Neural progenitor cell (in vitro differentiated cells): Measurements from ENCODE around the gene AIFM3. TPM values are rescaled to one million over a fixed set of nuclear protein-coding genes. Genes with fewer than 3 reads are reported as not detected.
A peak's percentile ranks its signal among the peaks of the same experiment; 100 is the strongest.

Experiments used
- DNase-seq: peaks from one replicate; pipeline ENCODE4 v3.0.0-alpha.2; 2016; ENCODE audit warnings: low spot score
- H2AFZ ChIP-seq: fragments of 200-600 bp; sonication (generic); replicated peaks from 2 replicates; pipeline ENCODE4 v1.6.1; 2016; ENCODE audit warnings: antibody characterized with exemption
- H3F3A ChIP-seq: fragments of 200-600 bp; sonication (generic); 2 replicates; pipeline ENCODE4 v1.6.1; 2016; ENCODE audit warnings: antibody characterized with exemption, low read depth
- H3K27ac ChIP-seq: fragments of 200-600 bp; sonication (generic); 2 replicates; pipeline ENCODE4 v1.5.1; 2016; ENCODE audit warnings: mild to moderate bottlenecking
- H3K27me3 ChIP-seq: fragments of 200-600 bp; sonication (generic); 2 replicates; pipeline ENCODE4 v1.6.1; 2016; ENCODE audit warnings: mild to moderate bottlenecking, moderate library complexity
- H3K36me3 ChIP-seq: fragments of 200-600 bp; sonication (generic); 2 replicates; pipeline ENCODE4 v1.5.1; 2016
- H3K4me1 ChIP-seq: fragments of 200-600 bp; sonication (generic); 2 replicates; pipeline ENCODE4 v1.6.1; 2016; ENCODE audit warnings: mixed run types
- H3K4me2 ChIP-seq: fragments of 200-600 bp; sonication (generic); 2 replicates; pipeline ENCODE4 v1.6.1; 2016
- H3K4me3 ChIP-seq: fragments of 200-600 bp; sonication (generic); 2 replicates; pipeline ENCODE4 v1.5.1; 2016
- H3K79me2 ChIP-seq: fragments of 200-600 bp; sonication (generic); 2 replicates; pipeline ENCODE4 v1.6.1; 2016; ENCODE audit warnings: low read depth
- H3K9ac ChIP-seq: fragments of 200-600 bp; sonication (generic); 2 replicates; pipeline ENCODE4 v1.6.1; 2016
- H3K9me3 ChIP-seq: fragments of 200-600 bp; sonication (generic); 2 replicates; pipeline ENCODE4 v1.5.1; 2016; ENCODE audit warnings: low read depth
- H4K20me1 ChIP-seq: fragments of 200-600 bp; sonication (generic); 2 replicates; pipeline ENCODE4 v1.6.1; 2016; ENCODE audit warnings: low read depth
- H3K27ac Mint-ChIP-seq: 3 replicates; pipeline ENCODE4 v1.8.0; 2021; ENCODE audit warnings: mixed read lengths
- H3K27me3 Mint-ChIP-seq: 2 replicates; pipeline ENCODE4 v1.8.0; 2022; ENCODE audit warnings: low read depth, mild to moderate bottlenecking, inconsistent platforms, moderate library complexity, mixed read lengths; ENCODE audit not compliant: insufficient read depth
- H3K36me3 Mint-ChIP-seq: 3 replicates; pipeline ENCODE4 v1.8.0; 2021; ENCODE audit warnings: mixed read lengths
- H3K4me1 Mint-ChIP-seq: 3 replicates; pipeline ENCODE4 v1.8.0; 2021; ENCODE audit warnings: mixed read lengths
- H3K4me3 Mint-ChIP-seq: 3 replicates; pipeline ENCODE4 v1.8.0; 2021; ENCODE audit warnings: mild to moderate bottlenecking, moderate library complexity, mixed read lengths
- H3K9me3 Mint-ChIP-seq: 3 replicates; pipeline ENCODE4 v1.8.0; 2020; ENCODE audit warnings: mixed read lengths
- EZH2 ChIP-seq: fragments of 200-600 bp; sonication (generic); IDR thresholded peaks from 2 replicates; pipeline ENCODE4 v1.6.1; 2017; ENCODE audit warnings: antibody characterized with exemption, mild to moderate bottlenecking, moderate library complexity
- EZH2phosphoT487 ChIP-seq: fragments of 200-600 bp; sonication (generic); IDR thresholded peaks from 2 replicates; pipeline ENCODE4 v1.6.1; 2017; ENCODE audit warnings: antibody characterized with exemption
- total RNA-seq: library from RNA; depleted of rRNA; stranded (reverse); fragments of >200 nt; gene quantifications from 2 replicates; pipeline ENCODE4 v1.2.3, GENCODE V29; 2015; ENCODE audit warnings: low replicate concordance
- TF ChIP-seq, protein P1 (sequence below): fragments of 200-600 bp; sonication (generic); IDR thresholded peaks from 2 replicates; pipeline ENCODE4 v1.5.1; 2017; ENCODE audit warnings: antibody characterized with exemption, mild to moderate bottlenecking

The AIFM3 gene
- total RNA-seq, 1 donor from 2014 or later = 4.3 TPM

DNA sequence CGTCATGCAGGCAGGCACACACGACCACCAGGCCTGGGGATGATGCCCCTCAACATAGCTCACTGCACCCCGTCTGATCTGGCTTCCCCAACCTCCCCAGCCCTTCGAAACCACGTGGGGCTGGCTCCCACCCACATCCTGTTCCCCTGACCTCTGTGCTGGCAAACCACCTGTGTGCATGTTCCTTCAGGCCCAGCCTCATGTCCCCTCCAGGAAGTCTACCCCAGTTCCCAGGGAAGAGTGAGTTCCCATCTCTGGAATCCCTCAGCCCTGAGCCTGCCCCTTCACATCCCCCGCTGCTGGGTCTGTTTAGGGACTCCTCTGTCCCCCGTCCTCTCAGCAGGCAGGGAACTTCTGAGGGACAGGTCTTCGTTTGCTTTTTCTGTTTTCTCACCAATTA is 58.2 kb downstream of the AIFM3 start:
- Histone ChIP-seq H3K9ac (no peak overlapping the region), H4K20me1 (no peaks in the 10 kb centered on the region), H3K27ac (no peak overlapping the region), H3F3A (no peaks in the 10 kb centered on the region), H3K4me2 (no peak overlapping the region), H3K27me3 (peaks cover 4% of the 10 kb centered on the region), H3K4me3 (no peak overlapping the region), H3K9me3 (no peaks in the 10 kb centered on the region), H3K36me3 (no peaks in the 10 kb centered on the region), H3K79me2 (no peaks in the 10 kb centered on the region), H2AFZ (no peak overlapping the region), H3K4me1 (no peaks in the 10 kb centered on the region)
- Mint-ChIP-seq H3K27ac (no peak overlapping the region), H3K4me3 (no peak overlapping the region), H3K36me3 (no peaks in the 10 kb centered on the region), H3K9me3 (no peaks in the 10 kb centered on the region), H3K27me3 (peaks cover 5% of the 10 kb centered on the region), H3K4me1 (peaks cover 19% of the 10 kb centered on the region)
- no peak for DNase-seq
- no peak for TF ChIP-seq EZH2phosphoT487
- TF ChIP-seq, protein P1, sequence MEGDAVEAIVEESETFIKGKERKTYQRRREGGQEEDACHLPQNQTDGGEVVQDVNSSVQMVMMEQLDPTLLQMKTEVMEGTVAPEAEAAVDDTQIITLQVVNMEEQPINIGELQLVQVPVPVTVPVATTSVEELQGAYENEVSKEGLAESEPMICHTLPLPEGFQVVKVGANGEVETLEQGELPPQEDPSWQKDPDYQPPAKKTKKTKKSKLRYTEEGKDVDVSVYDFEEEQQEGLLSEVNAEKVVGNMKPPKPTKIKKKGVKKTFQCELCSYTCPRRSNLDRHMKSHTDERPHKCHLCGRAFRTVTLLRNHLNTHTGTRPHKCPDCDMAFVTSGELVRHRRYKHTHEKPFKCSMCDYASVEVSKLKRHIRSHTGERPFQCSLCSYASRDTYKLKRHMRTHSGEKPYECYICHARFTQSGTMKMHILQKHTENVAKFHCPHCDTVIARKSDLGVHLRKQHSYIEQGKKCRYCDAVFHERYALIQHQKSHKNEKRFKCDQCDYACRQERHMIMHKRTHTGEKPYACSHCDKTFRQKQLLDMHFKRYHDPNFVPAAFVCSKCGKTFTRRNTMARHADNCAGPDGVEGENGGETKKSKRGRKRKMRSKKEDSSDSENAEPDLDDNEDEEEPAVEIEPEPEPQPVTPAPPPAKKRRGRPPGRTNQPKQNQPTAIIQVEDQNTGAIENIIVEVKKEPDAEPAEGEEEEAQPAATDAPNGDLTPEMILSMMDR = no peak
- no peak for TF ChIP-seq EZH2

- peaks cover 18% of the 10 kb centered on the region for H3K4me1 Mint-ChIP-seq
- no peak overlapping the region for H3K9ac ChIP-seq
- no peaks in the 10 kb centered on the region for H3K79me2 ChIP-seq
- DNase-seq = no peak
- H3K27me3 ChIP-seq = peaks cover 10% of the 10 kb centered on the region
- no peak overlapping the region for H3K4me3 Mint-ChIP-seq
- H3K9me3 Mint-ChIP-seq = no peaks in the 10 kb centered on the region
- no peaks in the 10 kb centered on the region for H4K20me1 ChIP-seq
- no peaks in the 10 kb centered on the region for H3F3A ChIP-seq
- H3K27ac Mint-ChIP-seq = no peak overlapping the region
- no peak overlapping the region for H2AFZ ChIP-seq
- TF ChIP-seq EZH2phosphoT487 = no peak
- TF ChIP-seq, protein P1 = no peak
- no peak for TF ChIP-seq EZH2
- no peaks in the 10 kb centered on the region for H3K4me1 ChIP-seq
- no peak overlapping the region for H3K4me2 ChIP-seq
- H3K9me3 ChIP-seq = no peaks in the 10 kb centered on the region
- no peak overlapping the region for H3K27ac ChIP-seq
- H3K4me3 ChIP-seq = no peak overlapping the region
- H3K36me3 ChIP-seq = no peaks in the 10 kb centered on the region
- no peaks in the 10 kb centered on the region for H3K36me3 Mint-ChIP-seq
- peaks cover 13% of the 10 kb centered on the region for H3K27me3 Mint-ChIP-seq
Measured at GRCh38 chr22:21025763-21026755, 59.0 kb downstream of the AIFM3 start.

- Mint-ChIP-seq H3K4me1 (peaks cover 22% of the 10 kb centered on the region), H3K27ac (peak overlapping the region; percentile 79), H3K27me3 (peaks cover 16% of the 10 kb centered on the region), H3K4me3 (no peak overlapping the region), H3K36me3 (no peaks in the 10 kb centered on the region), H3K9me3 (no peaks in the 10 kb centered on the region)
- Histone ChIP-seq H4K20me1 (no peaks in the 10 kb centered on the region), H2AFZ (no peak overlapping the region), H3K79me2 (no peaks in the 10 kb centered on the region), H3K9ac (no peak overlapping the region), H3K9me3 (no peaks in the 10 kb centered on the region), H3K4me3 (no peak overlapping the region), H3K27me3 (peaks cover 20% of the 10 kb centered on the region), H3F3A (no peaks in the 10 kb centered on the region), H3K4me1 (no peaks in the 10 kb centered on the region), H3K36me3 (no peaks in the 10 kb centered on the region), H3K27ac (no peak overlapping the region), H3K4me2 (no peak overlapping the region)
- DNase-seq = no peak
- TF ChIP-seq EZH2phosphoT487 = no peak
- TF ChIP-seq EZH2 = no peak
- TF ChIP-seq, protein P1 = no peak
Measured at GRCh38 chr22:21026783-21027692, 60.0 kb downstream of the AIFM3 start.
